GM19372 (cell line): Measurements from ENCODE around the gene SRPX.

ENCODE experiments used
- ATAC-seq: cut with Tn5 transposase; IDR thresholded peaks from one replicate; pipeline ENCODE4 v1.9.1; 2021; ENCODE audit warnings: mild to moderate bottlenecking, low read depth, moderate library complexity; ENCODE audit not compliant: unreplicated experiment

Gene SRPX

DNA sequence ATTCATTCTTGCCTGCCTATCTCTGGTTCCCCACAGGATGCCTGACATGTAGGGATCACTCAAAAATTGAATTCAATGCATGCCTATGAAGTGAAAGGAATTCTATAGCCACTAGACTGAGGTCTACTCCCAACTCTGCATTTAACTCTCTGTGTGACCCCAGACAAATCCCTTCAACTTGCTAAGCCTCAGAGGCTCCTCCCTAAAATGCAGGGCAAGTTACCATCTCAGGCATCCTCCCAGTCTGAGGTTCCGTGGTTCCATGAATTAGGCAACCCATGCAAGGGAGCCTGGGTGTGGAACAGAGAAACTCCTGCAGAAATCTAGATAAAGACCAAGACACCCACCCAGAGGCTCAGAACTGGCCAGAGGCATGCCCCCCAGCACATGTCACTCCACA lies 6.6 kb downstream of the SRPX start:
- ATAC-seq: no peak

DNA sequence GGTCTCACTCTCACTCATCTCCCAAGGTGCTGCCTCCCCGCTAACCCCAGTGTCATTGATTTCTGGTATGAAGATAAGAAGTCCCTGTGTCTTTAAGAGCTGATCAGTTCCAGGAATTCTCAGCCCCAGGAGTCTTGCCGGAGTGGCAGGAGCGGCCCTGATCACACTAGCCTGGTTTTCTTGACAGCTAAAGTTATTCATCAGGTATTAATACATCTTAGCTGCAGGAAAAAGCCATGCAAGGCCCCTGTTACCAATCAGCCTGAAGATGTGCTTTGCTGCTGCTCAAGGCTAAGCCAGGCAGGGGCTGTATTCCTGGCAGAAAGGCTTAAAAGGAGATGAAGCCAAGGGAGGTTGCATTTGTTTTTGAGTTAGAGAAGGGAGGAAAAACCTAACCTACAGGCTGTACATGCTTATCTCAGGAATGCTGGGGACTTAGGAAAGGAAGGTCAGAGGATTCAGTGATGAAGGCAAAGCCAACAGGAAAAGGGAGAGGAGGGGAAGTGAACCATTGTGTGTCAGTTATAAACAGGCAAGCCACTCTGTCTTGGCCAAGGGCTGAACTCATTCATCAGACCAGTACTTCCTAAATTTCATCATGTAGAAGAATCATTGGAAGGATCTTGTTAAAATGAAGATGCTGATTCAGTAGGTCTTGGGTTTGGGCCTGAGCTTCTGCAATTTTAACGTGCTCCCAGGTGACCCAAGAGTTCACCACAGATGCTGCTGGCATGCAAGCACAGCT lies 8.6 kb downstream of the SRPX start:
- no peak for ATAC-seq

DNA sequence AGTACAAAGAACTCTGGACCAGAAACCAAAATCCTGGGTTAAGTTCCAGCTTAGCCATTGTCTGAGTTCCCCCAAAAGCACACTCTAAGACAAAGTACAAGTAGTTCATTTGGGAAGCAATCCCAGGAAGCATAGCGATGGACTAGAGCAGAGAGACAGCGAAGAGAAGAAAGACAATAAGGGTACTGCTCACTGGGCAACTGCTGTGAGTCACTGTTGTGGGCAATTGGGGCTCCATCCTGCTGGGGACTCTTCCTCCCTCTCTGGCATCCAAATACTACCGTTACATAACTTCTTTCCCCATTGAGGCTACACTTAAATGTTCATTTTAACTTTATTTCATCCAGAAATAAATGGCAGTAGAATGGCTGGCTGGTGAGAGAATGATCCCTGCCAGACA lies 14.1 kb downstream of the SRPX start:
- no peak for ATAC-seq

DNA sequence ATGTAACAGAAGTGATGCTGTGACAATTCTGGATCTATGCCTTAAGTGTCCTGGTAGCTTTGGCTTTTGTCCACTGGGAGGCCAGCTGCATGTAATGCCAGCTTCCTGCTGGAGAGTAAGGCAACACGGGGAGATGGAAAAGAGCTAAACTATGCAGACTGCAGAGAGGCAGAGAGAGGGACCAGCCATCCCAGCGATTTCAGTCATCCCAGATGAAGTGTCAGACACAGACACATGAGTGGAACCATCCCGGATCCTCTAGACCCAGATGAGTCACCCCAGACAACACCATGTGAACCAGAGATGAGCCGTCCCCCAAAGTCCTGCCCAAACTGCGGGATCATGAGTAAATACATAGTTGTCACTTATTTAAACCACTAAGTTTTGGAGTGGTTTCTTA lies 14.6 kb downstream of the SRPX start:
- ATAC-seq: no peak

DNA sequence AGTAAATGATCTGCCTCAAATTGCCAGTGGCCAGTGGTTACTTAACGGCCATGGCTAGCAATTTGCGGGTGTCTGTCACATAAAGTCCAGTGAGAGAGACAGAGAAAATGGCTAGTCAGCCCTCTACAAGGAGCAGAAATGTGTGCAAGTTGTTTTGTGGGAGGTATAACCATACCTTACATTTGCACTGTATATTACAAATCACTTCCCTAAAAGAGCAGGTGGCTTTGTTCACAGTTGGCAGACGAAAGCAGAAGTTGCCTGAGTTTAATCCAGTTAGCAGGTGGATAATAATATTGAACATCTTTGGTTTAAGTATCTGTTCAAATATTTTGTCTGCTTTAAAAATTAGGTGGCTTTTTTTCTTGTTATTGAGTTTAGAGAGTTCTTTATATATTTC lies 15.6 kb downstream of the SRPX start:
- no peak for ATAC-seq

DNA sequence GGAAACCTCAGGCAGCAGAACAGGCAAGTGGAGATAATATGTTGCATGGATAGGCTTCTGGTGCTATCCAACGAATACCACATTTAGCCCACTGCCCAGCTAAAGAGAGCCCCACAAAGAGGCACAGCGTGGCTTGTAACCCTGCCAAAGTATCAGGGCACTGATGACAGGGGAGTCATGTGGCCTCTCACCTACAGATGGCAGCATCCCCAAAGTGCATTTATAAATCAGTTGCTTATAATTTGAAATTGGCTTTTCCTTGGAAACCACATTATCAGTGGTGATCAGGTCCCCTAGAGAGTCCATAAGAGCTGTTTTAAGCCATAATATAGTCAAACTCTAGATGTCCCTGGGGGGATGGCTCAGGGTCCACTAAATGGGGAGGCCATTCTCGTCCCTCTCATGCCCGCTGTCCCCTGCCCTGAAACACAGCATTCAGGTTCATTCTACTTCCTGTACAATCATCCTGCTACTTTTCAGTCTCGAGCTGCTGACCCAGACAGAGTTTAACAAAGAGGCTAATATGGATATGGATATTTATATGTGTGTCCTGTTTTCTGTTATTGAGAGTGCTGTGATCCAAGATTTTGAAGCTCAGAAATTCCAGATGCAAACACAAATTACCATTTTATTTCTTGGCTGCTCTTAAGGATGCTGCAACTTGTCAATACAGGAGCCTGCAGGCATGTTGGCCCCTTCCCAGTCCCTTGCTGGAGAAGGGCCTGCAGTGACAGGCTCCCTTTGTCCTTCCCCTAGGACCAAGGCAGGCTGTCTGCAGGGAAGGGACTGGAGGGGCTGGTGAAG lies 28.5 kb downstream of the SRPX start:
- ATAC-seq: no peak

DNA sequence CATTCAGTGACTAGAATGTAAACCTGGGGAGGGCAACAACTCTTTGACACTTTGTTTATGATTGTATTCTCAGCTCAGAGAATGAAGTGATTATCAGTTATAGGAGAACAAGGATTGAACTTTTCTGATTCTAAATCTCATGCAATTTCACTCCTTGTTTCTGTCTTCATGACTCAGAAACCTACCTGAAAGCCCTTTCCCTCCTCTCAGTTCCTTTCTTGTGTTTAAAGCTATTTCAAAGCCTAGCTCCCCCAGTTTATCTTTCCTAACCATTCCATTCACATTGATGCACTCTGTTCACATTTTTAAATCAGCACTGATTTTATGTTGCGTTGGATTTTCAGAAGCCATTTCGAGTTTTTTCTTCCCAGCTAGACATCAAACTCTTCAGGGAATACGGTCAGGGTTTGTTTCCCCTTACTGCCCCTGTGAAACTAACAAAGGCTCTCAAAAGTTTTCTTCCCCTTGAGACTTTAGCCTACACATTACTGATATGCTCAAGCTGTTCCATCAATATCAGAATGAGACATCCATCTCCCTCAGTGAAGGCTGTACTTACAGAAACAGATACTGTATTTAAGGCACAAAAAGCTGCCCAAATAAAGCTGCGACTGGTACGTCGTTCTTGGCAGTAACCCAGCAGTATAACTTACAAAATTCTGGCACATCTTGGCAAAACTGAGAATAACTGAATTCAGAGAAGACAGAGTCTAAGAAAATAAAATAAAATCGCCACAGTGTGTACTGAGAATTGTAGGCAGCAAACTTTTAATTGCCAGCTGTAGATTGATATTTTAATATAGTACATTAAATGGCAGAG lies 31.0 kb downstream of the SRPX start:
- no peak for ATAC-seq

DNA sequence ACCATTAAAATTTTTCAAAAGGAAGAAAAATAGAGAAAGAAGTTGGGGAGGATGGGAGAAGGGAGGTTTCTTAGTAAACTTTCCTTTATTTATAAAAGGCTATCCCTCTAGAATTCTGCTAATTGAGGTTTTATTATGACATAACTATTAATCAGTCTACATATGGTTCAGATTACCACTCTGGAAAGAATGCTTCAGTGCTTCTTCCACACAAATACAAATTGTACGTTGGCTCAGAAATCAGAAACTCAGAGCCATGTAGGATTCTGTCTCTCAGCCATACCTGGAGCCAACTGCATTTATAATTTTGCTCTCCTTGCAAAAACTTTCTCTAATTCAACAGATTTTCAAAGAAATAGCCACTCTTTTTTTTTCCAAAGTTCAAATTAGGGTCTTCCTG lies 37.1 kb downstream of the SRPX start:
- ATAC-seq: no peak

DNA sequence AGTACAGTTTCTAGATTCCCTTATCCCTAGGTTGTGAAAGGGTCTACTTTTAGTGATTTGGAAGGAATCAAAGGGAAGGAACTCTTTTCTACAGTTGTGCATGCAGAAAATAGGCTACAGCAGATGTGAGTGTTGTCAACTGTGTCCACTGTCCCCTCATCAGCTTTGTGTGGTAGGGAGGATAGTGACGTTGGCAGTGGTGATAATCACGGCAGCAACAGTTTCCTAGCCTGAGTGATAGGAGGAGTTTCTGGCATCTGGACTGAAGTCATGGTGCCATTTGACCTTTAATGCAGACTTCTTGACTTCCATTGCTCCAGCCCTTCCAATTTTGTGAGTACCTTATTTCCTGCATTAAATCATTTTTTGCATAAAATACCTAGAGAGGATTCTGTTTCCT lies 39.3 kb downstream of the SRPX start:
- ATAC-seq: no peak

DNA sequence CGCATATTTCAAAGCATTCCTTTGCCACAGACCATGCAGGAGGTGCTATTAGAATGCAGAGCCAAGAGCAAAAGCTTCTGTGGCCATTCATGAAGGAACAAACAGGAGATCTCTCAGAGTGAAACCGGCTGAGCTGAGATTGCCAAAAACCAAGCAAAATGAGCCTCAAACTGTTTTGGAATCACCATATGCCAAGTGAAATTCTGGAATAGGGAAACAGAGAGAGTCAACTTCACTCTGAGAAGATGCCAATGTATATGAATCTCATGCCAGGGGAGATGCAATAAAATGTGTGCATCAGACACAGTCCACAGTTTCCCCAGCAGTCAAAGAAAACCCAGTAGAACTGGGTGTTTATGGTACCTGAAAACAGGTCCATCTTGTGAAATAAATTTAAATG lies 42.3 kb downstream of the SRPX start:
- no peak for ATAC-seq

DNA sequence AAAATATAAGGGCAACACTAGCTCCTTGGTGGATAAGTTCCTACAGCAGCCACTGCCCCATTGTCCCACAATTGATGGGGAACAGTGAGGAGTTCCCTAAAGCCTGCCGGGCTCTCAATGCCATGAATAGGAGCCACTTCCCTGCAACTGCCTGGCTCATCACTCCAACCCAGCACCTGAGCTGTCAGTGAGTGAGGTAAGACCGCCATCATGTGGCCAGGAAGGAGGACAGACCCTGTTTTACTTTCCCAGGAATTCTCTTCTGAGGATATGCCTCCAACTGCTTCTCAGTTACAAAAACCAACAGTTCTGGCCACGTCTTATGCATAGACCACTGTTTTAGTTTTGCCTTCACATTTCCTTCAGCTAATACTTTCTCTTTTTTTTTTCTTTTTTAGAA lies 45.5 kb downstream of the SRPX start:
- ATAC-seq: no peak

DNA sequence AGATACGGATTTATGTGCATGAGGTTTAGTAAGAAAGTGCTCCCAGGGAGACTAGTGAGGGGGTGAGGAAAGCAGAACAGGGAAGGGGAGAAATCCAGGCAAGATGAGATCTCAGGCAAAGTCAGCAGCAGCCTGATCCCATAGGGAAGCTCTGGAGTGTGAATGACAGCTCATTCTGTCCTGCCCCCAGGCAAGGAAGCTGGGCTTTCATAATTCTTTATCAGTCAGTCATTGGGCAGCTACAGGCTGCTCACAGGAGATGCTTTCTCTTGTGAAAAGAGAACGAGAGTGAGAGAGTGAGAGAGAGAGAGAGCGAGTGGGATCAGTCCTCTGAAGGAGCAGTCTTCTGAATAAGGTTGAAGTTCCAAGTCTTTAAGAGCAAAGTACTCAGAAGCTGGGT lies 48.1 kb downstream of the SRPX start:
- no peak for ATAC-seq

DNA sequence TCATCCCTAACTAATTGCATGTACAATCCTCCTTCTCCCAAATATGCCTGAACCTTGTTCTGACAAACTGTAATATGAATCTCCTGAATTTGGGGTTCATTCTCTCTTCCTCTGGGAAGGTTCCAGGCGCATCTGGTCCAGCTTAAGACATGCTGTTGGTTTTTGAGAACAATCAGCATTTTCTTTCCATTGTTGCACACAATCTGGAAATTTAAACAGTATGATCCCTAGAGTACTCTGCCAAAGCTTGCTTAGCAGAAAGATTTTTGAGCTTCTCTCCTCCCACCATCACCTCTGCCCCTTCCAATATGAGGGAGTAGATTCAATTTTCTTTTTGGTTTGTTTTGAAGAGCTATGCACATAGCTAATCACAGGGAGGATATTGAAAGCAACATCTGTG lies 50.1 kb downstream of the SRPX start:
- ATAC-seq: no peak

DNA sequence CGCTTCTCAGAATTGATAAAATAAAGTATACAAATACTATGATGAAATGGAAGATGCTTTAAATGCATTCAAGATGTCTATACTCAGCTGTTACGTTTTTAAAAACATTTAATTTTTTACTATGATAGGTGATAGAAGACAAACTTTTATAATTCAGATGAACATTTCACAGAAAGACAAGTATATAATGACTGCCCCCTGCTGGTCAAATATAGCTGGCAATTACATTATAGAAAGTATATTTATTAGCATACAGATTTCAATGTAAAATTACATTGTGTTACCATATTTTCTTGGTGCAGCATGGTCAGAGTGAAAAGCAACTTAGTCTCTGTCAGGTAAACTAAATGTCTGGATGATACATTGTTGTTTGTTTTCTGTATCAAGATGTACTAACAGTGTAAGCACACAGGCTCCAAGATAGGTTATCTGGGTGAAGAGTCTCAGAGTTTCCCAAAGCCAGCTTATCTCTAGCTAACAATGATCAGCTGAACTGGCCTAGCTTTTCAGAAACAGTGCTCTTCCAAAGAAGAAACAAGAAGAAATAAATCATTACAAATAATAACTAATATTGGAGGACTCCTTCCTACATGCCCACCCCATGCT lies 54.1 kb downstream of the SRPX start:
- no peak for ATAC-seq

DNA sequence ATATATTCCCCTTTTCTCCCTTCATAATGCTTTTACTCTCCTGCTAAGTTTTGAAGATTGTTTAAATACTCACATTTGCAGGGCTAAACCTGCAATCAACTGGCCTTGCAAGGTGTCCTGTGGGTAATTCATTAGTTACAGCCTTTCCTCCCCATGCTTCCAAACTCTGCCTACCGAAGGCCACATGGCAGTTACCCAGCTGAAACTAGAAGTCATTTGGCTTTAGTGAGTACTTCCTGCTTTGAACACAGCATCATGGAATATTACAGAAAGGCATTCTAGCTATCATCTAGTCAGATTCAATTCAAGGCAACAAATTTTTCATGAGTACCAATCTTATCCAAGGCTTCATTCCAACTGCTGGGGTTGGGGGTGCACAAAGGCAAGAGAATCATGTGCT lies 55.6 kb downstream of the SRPX start:
- ATAC-seq: no peak

DNA sequence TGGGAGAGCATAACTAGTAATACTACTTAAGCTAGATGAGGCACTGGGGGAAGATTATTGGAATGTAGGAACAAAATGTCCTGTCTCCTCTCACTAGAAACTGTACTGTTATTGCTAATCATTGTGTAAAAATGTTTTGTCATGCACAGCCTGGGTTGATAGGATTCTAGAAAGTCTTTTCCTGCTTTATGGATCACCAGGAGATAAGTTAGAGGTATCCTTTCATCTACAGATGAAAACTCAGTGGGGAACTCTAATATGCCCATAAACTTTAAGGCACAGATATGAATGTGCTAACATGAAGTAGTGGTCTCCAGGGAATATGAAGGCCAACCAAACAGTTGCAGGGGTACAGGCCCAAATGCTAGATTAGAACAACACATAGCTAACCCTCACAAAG lies 57.5 kb downstream of the SRPX start:
- no peak for ATAC-seq

DNA sequence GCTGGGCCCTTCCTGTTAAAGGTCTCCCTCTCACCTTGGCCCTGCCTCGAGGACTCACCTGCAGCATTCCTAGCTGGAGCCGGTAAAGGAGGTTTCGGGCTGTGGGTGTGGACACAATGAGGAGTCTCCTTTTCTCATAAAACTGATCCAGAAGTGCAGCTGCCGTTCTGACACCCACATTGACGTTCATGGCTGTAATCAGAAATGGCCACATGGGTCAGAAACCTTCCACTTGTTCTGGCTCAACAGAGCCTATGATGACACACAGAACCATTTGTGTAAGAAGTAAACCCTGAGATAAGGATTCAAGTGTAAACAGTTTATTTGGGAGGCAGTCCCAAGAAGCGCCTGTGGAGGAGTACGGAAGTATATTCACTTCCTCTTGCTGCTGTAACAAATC lies 63.8 kb downstream of the SRPX start:
- ATAC-seq: no peak

DNA sequence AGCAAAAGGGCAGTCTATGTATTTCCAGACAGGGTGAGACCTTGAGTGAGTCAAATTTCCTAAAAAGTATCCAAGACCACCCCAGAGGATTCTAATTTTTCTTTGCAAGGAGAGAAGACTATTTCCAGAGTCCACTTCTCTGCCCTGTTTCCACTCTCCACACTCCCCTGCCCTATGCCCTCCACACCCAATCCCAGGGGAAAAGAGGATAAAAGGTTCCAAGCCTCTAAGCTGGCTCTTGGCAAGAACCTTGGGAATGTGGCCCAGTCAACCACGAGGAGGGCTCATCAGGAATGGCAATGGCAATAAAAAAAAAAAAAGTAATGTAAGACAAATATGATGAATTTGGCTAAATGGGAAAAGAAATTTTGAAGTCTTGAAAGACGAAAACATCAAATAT lies 65.9 kb downstream of the SRPX start:
- ATAC-seq: no peak

DNA sequence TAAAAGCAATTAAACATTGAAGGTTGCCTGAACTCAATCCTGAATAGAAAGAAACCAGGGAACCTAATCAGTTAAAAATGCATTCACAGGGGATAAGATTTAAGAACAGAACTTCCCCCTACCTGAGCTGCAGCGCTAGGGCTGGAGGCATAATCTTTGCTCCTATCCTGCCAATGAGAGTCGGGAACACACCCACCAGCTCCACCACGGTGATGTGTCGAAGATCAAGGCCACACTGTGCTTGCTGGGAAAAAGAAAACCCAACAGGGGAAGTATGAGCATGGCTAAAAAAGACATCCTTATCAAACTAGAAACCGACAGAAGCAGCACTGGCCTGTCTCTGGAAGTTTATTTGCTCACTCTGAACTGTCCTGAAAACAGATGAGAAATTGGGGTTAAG lies 66.3 kb downstream of the SRPX start:
- no peak for ATAC-seq

DNA sequence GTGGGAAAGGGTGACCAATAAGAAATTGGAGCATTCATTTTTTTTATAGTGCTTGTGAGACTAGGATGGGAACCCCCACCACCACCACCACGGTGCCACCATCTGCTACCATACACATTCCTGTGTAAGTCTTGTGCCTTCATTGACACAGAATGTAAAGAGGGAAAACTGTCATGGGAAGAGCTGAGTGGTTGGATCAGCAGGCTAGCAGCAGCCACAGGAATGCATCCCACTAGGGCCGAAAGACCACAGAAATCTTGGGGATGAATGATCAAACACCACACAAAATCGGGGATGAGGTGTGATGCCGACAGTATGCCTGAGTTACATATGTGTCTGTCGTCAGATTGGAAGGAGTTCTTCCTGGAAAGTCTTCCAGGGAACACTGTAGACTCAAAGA lies 69.2 kb downstream of the SRPX start:
- ATAC-seq: no peak

DNA sequence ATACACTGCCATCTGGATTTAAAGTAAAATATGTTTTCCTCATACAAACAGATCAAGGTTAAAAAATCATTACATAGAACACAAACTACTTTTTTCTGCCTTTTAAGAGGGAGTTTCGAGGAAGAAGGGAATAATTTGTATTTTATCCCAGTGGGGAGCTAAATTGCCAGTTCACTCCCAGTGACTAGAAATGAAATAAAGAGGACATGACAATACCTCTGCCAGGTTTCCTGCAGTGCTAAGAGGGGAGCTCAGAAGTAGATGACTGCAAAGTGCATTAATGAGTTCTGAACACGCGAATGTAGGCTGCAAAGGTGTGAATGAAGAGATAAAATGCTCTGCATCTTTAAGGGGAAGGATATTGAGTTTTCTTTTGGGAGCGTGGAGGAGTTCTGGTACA lies 69.7 kb downstream of the SRPX start:
- ATAC-seq: no peak
